Measurements from ENCODE around the gene IFNLR1.

The IFNLR1 gene

GRCh38 chr1:24199291-24199900 lies 12.3 kb upstream of the IFNLR1 start:
- H3K4me1 Mint-ChIP-seq = peaks cover 32 to 37% of the 10 kb centered on the region in 2 donors
- peaks cover 0 to 5% of the 10 kb centered on the region in 2 donors for H3K27me3 Mint-ChIP-seq
- H3K4me3 Mint-ChIP-seq = peak overlapping the region; percentile 53 to 56
- ATAC-seq (replicated peaks) = peak; percentile 75 to 80
- peak; percentile 52 for DNase-seq
- no peak overlapping the region for H3K27ac Mint-ChIP-seq
- H3K9me3 Mint-ChIP-seq = no peaks in the 10 kb centered on the region
- H3K36me3 Mint-ChIP-seq = no peaks in the 10 kb centered on the region

GRCh38 chr1:24198766-24199165 lies 11.7 kb upstream of the IFNLR1 start:
- no peaks in the 10 kb centered on the region for H3K36me3 Mint-ChIP-seq
- DNase-seq (no peak), ATAC-seq (replicated peaks) (no peak)
- peaks cover 0 to 4% of the 10 kb centered on the region in 2 donors for H3K27me3 Mint-ChIP-seq
- H3K4me1 Mint-ChIP-seq = peaks cover 32 to 39% of the 10 kb centered on the region in 2 donors
- H3K27ac Mint-ChIP-seq = no peak overlapping the region
- no peak overlapping the region for H3K4me3 Mint-ChIP-seq
- no peaks in the 10 kb centered on the region for H3K9me3 Mint-ChIP-seq

- Mint-ChIP-seq H3K4me3 (no peak overlapping the region), H3K27ac (no peak overlapping the region), H3K36me3 (no peaks in the 10 kb centered on the region), H3K27me3 (no peaks in the 10 kb centered on the region), H3K9me3 (peaks cover 0 to 4% of the 10 kb centered on the region in 2 donors), H3K4me1 (peaks cover 46 to 52% of the 10 kb centered on the region in 2 donors)
- no peak for DNase-seq
- no peak for ATAC-seq (replicated peaks)
Measured at GRCh38 chr1:24195874-24196273, 8.8 kb upstream of the IFNLR1 start.

- H3K4me3 Mint-ChIP-seq = no peak overlapping the region
Measured at GRCh38 chr1:24195136-24195535, 8.0 kb upstream of the IFNLR1 start.

GRCh38 chr1:24193046-24193445 lies 6.0 kb upstream of the IFNLR1 start:
- no peak for ATAC-seq (replicated peaks)
- Mint-ChIP-seq H3K4me1 (peaks cover 59 to 72% of the 10 kb centered on the region in 2 donors), H3K4me3 (no peak overlapping the region), H3K27me3 (no peaks in the 10 kb centered on the region), H3K36me3 (no peaks in the 10 kb centered on the region), H3K9me3 (peaks cover 0 to 4% of the 10 kb centered on the region in 2 donors), H3K27ac (no peak overlapping the region)
- DNase-seq = no peak

More at GRCh38 chr1:24195136-24195535, 8.0 kb upstream of the IFNLR1 start:
- peaks cover 0 to 4% of the 10 kb centered on the region in 2 donors for H3K9me3 Mint-ChIP-seq
- H3K27me3 Mint-ChIP-seq = no peaks in the 10 kb centered on the region
- ATAC-seq (replicated peaks) (no peak), DNase-seq (no peak)
- peaks cover 52 to 60% of the 10 kb centered on the region in 2 donors for H3K4me1 Mint-ChIP-seq
- peak overlapping the region; percentile 20 for H3K27ac Mint-ChIP-seq
- H3K36me3 Mint-ChIP-seq = no peaks in the 10 kb centered on the region

- peak; percentile 53 for DNase-seq
- peak overlapping the region; percentile 5 to 72 for H3K4me3 Mint-ChIP-seq
Measured at GRCh38 chr1:24191860-24192259, 4.8 kb upstream of the IFNLR1 start.

GRCh38 chr1:24190983-24191461 lies 3.9 kb upstream of the IFNLR1 start:
- Mint-ChIP-seq H3K4me3 (peak overlapping the region; percentile 72 to 95), H3K4me1 (peaks cover 63 to 84% of the 10 kb centered on the region in 2 donors), H3K9me3 (peaks cover 0 to 4% of the 10 kb centered on the region in 2 donors), H3K27ac (peak overlapping the region; percentile 94), H3K36me3 (peaks cover 3% of the 10 kb centered on the region in 2 donors), H3K27me3 (no peaks in the 10 kb centered on the region)
- peak; percentile 80 for DNase-seq
- ATAC-seq (replicated peaks) = peak; percentile 55 to 61

More at GRCh38 chr1:24191860-24192259, 4.8 kb upstream of the IFNLR1 start:
- H3K4me1 Mint-ChIP-seq = peaks cover 60 to 78% of the 10 kb centered on the region in 2 donors
- peak overlapping the region; percentile 94 for H3K27ac Mint-ChIP-seq
- no peaks in the 10 kb centered on the region for H3K27me3 Mint-ChIP-seq
- peaks cover 0 to 4% of the 10 kb centered on the region in 2 donors for H3K9me3 Mint-ChIP-seq
- peak; percentile 48 to 51 for ATAC-seq (replicated peaks)
- H3K36me3 Mint-ChIP-seq = no peaks in the 10 kb centered on the region

- peak; percentile 37 to 49 for ATAC-seq (replicated peaks)
- peaks cover 3 to 7% of the 10 kb centered on the region in 2 donors for H3K36me3 Mint-ChIP-seq
- peaks cover 57 to 82% of the 10 kb centered on the region in 2 donors for H3K4me1 Mint-ChIP-seq
- H3K27ac Mint-ChIP-seq = peak overlapping the region; percentile 94
- H3K9me3 Mint-ChIP-seq = peaks cover 0 to 4% of the 10 kb centered on the region in 2 donors
- DNase-seq = peak; percentile 83
- no peaks in the 10 kb centered on the region for H3K27me3 Mint-ChIP-seq
- H3K4me3 Mint-ChIP-seq = peak overlapping the region; percentile 72 to 95
Measured at GRCh38 chr1:24189528-24189927, 2.4 kb upstream of the IFNLR1 start.

- peak overlapping the region; percentile 96 for H3K27ac Mint-ChIP-seq
- peaks cover 45 to 84% of the 10 kb centered on the region in 2 donors for H3K4me1 Mint-ChIP-seq
- no peak for DNase-seq
- ATAC-seq (replicated peaks) = no peak
- H3K36me3 Mint-ChIP-seq = peaks cover 10 to 12% of the 10 kb centered on the region in 2 donors
- H3K27me3 Mint-ChIP-seq = no peaks in the 10 kb centered on the region
- peaks cover 0 to 3% of the 10 kb centered on the region in 2 donors for H3K9me3 Mint-ChIP-seq
- H3K4me3 Mint-ChIP-seq = peak overlapping the region; percentile 95
Measured at GRCh38 chr1:24186711-24186992, 437 bp downstream of the IFNLR1 start.

GRCh38 chr1:24186031-24186710 lies 918 bp downstream of the IFNLR1 start:
- Mint-ChIP-seq H3K36me3 (peaks cover 15 to 17% of the 10 kb centered on the region in 2 donors), H3K4me3 (peak overlapping the region; percentile 95), H3K27me3 (no peaks in the 10 kb centered on the region), H3K9me3 (no peaks in the 10 kb centered on the region), H3K4me1 (peaks cover 45 to 84% of the 10 kb centered on the region in 2 donors), H3K27ac (peak overlapping the region; percentile 96)
- DNase-seq (no peak), ATAC-seq (replicated peaks) (no peak)

- no peaks in the 10 kb centered on the region for H3K27me3 Mint-ChIP-seq
- no peak for DNase-seq
- H3K4me1 Mint-ChIP-seq = peaks cover 41 to 84% of the 10 kb centered on the region in 2 donors
- H3K9me3 Mint-ChIP-seq = no peaks in the 10 kb centered on the region
- ATAC-seq (replicated peaks) = no peak
- H3K4me3 Mint-ChIP-seq = peak overlapping the region; percentile 95
- peaks cover 22 to 23% of the 10 kb centered on the region in 2 donors for H3K36me3 Mint-ChIP-seq
- H3K27ac Mint-ChIP-seq = no peak overlapping the region
Measured at GRCh38 chr1:24185076-24185475, 2.0 kb downstream of the IFNLR1 start.

GRCh38 chr1:24182061-24182460 lies 5.0 kb downstream of the IFNLR1 start:
- Mint-ChIP-seq H3K4me3 (no peak overlapping the region), H3K36me3 (peaks cover 41 to 42% of the 10 kb centered on the region in 2 donors), H3K27ac (no peak overlapping the region), H3K9me3 (no peaks in the 10 kb centered on the region), H3K27me3 (no peaks in the 10 kb centered on the region), H3K4me1 (peaks cover 41 to 86% of the 10 kb centered on the region in 2 donors)
- ATAC-seq (replicated peaks) (no peak), DNase-seq (no peak)

GRCh38 chr1:24181619-24182018 lies 5.5 kb downstream of the IFNLR1 start:
- H3K4me3 Mint-ChIP-seq = no peak overlapping the region

GRCh38 chr1:24180676-24181075 lies 6.4 kb downstream of the IFNLR1 start:
- H3K27ac Mint-ChIP-seq = no peak overlapping the region
- no peaks in the 10 kb centered on the region for H3K27me3 Mint-ChIP-seq
- peaks cover 50 to 52% of the 10 kb centered on the region in 2 donors for H3K36me3 Mint-ChIP-seq
- ATAC-seq (replicated peaks) (no peak), DNase-seq (no peak)
- H3K9me3 Mint-ChIP-seq = no peaks in the 10 kb centered on the region
- H3K4me1 Mint-ChIP-seq = peaks cover 44 to 90% of the 10 kb centered on the region in 2 donors
- H3K4me3 Mint-ChIP-seq = peak overlapping the region in 1 of 2 donors; percentile 65

More at GRCh38 chr1:24181619-24182018, 5.5 kb downstream of the IFNLR1 start:
- Mint-ChIP-seq H3K27ac (no peak overlapping the region), H3K36me3 (peaks cover 44 to 46% of the 10 kb centered on the region in 2 donors), H3K27me3 (no peaks in the 10 kb centered on the region), H3K9me3 (no peaks in the 10 kb centered on the region), H3K4me1 (peaks cover 43 to 90% of the 10 kb centered on the region in 2 donors)
- no peak for DNase-seq
- ATAC-seq (replicated peaks) = no peak

Measured in stimulated activated naive B cell treated with anti-CD40 and anti-IgM and Interleukin-4, amounts not matched to agents 10 μg/mL and 1 μg/mL and 100 μg/mL, for 72 hours (primary cell).